ENCODE measurements around the gene NECTIN3. TPM values are rescaled to one million over a fixed set of nuclear protein-coding genes. Genes with fewer than 3 reads are reported as not detected.

The NECTIN3 gene
- total RNA-seq, 6 experiments from 2014 or later: 15.1 to 31.0 (median 23.1) TPM

DNA sequence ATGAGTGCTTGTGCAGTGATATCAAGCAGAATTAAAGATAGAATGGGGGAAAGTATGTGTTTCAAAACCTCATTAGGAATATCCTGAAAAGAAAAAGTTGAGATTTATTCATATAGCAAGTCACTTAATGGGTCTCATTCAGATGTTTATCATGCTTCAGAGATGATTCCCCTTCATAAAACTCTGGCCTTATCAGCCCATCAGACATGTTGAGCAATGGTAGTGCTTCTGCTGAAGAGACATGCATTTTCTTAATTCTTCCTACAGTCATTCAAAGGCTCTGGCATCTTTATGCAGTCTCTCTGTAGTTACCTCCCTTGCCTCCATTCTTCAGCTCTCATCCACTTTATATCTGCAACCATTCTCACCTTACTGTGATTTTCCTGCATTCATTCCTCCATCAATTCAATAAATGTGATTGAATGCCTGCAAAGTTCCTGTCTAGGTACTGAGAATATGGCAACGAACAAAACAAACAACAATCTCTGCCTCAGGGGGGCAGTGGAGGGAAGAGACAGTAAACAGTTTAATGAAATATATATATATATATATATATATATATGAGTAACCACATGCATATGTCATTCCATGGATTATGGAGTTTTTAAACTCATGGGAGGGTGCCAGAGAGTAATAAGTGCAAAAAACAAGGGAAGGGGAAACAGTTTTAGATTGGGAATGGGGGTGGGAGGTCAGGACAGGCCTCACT is 138.5 kb downstream of the NECTIN3 start:
- no peak for ATAC-seq
- Histone ChIP-seq H3K9me3 (no peaks in the 10 kb centered on the region), H3K4me1 (no peaks in the 10 kb centered on the region), H3K27me3 (no peaks in the 10 kb centered on the region), H3K4me3 (no peak overlapping the region), H3K27ac (no peak overlapping the region), H3K36me3 (no peaks in the 10 kb centered on the region)
- intact Hi-C loops (cut with DNase I): no loop called here
- 41% methylated on average over 1 of the region's 1 CpG for WGBS (ENCODE audit: insufficient coverage, low coverage, low lambda C conversion rate, missing lambda C conversion rate)
- TF ChIP-seq, protein P1, sequence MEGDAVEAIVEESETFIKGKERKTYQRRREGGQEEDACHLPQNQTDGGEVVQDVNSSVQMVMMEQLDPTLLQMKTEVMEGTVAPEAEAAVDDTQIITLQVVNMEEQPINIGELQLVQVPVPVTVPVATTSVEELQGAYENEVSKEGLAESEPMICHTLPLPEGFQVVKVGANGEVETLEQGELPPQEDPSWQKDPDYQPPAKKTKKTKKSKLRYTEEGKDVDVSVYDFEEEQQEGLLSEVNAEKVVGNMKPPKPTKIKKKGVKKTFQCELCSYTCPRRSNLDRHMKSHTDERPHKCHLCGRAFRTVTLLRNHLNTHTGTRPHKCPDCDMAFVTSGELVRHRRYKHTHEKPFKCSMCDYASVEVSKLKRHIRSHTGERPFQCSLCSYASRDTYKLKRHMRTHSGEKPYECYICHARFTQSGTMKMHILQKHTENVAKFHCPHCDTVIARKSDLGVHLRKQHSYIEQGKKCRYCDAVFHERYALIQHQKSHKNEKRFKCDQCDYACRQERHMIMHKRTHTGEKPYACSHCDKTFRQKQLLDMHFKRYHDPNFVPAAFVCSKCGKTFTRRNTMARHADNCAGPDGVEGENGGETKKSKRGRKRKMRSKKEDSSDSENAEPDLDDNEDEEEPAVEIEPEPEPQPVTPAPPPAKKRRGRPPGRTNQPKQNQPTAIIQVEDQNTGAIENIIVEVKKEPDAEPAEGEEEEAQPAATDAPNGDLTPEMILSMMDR (IDR thresholded peaks at IDR 0.05): no peak
- no peak for TF ChIP-seq POLR2A (IDR thresholded peaks at IDR 0.05)
- DNase-seq: no peak

DNA sequence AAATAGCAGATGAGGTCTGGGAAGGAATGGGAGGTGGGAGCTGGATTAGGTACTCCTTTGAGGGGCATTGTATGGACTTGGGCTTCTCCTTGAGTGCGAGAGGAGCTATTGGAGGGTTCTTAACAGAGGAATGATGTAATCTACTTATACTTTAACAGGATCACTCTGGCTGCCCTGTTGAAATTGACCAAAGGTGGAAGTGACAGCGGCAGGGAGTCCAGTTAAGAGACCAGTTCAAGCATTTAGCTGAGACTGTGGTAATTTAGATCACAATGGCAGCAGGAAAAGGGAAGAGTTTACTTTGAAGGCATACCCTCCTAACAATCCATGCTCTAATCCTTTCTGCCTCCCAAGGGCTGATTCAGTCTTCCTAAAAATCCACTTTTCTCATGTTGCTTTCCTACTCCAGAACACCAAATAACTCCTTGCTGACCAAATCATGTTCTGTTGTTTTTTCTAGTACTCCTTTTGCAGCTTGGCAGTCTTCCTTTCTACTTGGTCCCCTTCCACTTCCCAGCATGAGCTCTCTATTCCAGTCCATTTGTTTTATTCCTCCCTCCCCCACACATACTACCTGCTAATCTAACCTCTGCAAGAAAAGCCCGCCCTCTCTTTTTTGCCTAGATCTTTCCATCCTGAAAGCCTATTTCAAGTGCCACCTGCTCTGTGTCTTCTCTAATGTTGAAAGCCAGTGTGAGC is 139.4 kb downstream of the NECTIN3 start:
- intact Hi-C loops (cut with DNase I): no loop called here

DNA sequence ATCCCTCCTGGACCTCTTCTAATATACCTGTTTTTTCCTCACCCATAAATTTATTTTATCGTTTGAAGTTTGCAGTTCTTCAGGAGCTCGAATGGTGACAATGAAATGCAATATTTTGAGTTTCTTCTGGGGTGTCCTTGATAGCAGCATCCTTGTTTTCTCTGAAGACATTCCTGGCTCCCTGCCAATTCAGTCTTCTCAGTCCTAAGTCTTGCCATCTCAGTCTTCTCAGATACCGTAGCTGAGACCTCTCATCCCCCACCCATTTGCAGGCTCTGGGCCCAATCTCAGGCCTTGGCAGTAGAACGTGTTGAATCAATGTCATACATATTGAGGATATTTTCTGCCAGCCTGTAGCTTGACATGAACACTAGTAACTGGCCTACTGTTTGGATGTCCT is 140.9 kb downstream of the NECTIN3 start:
- TF ChIP-seq, protein P1 (IDR thresholded peaks at IDR 0.05): no peak
- no peak for TF ChIP-seq POLR2A (IDR thresholded peaks at IDR 0.05)

More for the DNA sequence above, 139.4 kb downstream of the NECTIN3 start:
- Histone ChIP-seq H3K27ac (no peak overlapping the region), H3K9me3 (no peaks in the 10 kb centered on the region), H3K4me1 (no peaks in the 10 kb centered on the region), H3K4me3 (no peak overlapping the region), H3K36me3 (no peaks in the 10 kb centered on the region), H3K27me3 (no peaks in the 10 kb centered on the region)
- no peak for ATAC-seq
- DNase-seq: no peak
- 90% methylated on average over 3 of the region's 3 CpGs for WGBS (ENCODE audit: insufficient coverage, low coverage, low lambda C conversion rate, missing lambda C conversion rate)
- no peak for TF ChIP-seq POLR2A (IDR thresholded peaks at IDR 0.05)
- TF ChIP-seq, protein P1 (IDR thresholded peaks at IDR 0.05): no peak

DNA sequence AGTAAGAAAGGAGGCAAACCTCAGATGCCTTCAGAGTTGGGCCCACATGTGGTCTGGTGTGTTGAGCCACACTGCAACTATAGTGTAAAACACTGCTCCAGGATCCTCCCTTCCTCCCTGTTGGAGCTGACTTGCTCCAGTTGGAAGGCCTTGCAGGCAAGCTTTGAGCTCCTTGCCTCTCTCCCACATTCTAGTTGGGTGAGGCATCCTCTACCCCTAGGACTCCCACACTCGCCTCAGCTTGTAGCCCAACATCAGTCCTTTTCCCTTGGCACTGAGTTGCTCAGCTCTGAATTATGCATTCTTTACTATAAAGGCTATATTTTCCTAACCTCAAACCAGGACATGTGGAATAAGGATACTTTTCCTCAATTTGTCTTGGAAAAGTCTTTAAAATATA is 143.9 kb downstream of the NECTIN3 start:
- Histone ChIP-seq H3K36me3 (no peaks in the 10 kb centered on the region), H3K4me3 (no peak overlapping the region), H3K27ac (no peak overlapping the region), H3K9me3 (no peaks in the 10 kb centered on the region), H3K27me3 (no peaks in the 10 kb centered on the region), H3K4me1 (no peaks in the 10 kb centered on the region)
- ATAC-seq: no peak
- intact Hi-C loops (cut with DNase I): no loop called here
- WGBS (ENCODE audit: insufficient coverage, low coverage, low lambda C conversion rate, missing lambda C conversion rate): 75% methylated on average over 1 of the region's 1 CpG
- DNase-seq: no peak
- no peak for TF ChIP-seq POLR2A (IDR thresholded peaks at IDR 0.05)
- TF ChIP-seq, protein P1 (IDR thresholded peaks at IDR 0.05): no peak

More for the DNA sequence above, 140.9 kb downstream of the NECTIN3 start:
- Histone ChIP-seq H3K4me3 (no peak overlapping the region), H3K4me1 (no peaks in the 10 kb centered on the region), H3K27ac (no peak overlapping the region), H3K9me3 (no peaks in the 10 kb centered on the region), H3K27me3 (no peaks in the 10 kb centered on the region), H3K36me3 (no peaks in the 10 kb centered on the region)
- WGBS (ENCODE audit: insufficient coverage, low coverage, low lambda C conversion rate, missing lambda C conversion rate): 88% methylated on average over 4 of the region's 4 CpGs
- DNase-seq (no peak), ATAC-seq (no peak)
- intact Hi-C loops (cut with DNase I): no loop called here
